H9 (cell line): ENCODE results near the gene TOM1L2. TPM values are rescaled to one million over a fixed set of nuclear protein-coding genes. Genes with fewer than 3 reads are reported as not detected.

Experiments
- DNase-seq: peaks from one replicate; pipeline ENCODE4 v3.0.0-alpha.2; 2017
- H2AFZ ChIP-seq: one replicate; pipeline ENCODE4 v1.6.1; 2013; ENCODE audit warnings: mild to moderate bottlenecking, low read length, control low read depth, moderate library complexity
- H2AK5ac ChIP-seq: 2 replicates; pipeline ENCODE4 v1.6.1; 2013; ENCODE audit warnings: low read length, control low read depth, mixed read lengths; ENCODE audit not compliant: insufficient read length
- H2BK120ac ChIP-seq: one replicate; pipeline ENCODE4 v1.6.1; 2013; ENCODE audit warnings: low read depth, mild to moderate bottlenecking, low read length, control low read depth, inconsistent platforms; ENCODE audit not compliant: poor library complexity, severe bottlenecking
- H2BK12ac ChIP-seq: 2 replicates; pipeline ENCODE4 v1.6.1; 2013; ENCODE audit warnings: low read length, control low read depth, mixed read lengths, low read depth; ENCODE audit not compliant: insufficient read length
- H2BK15ac ChIP-seq: 2 replicates; pipeline ENCODE4 v1.6.1; 2013; ENCODE audit warnings: low read depth, low read length, control low read depth
- H2BK20ac ChIP-seq: one replicate; pipeline ENCODE4 v1.6.1; 2013; ENCODE audit warnings: low read depth, mild to moderate bottlenecking, low read length, control low read depth, inconsistent platforms; ENCODE audit not compliant: poor library complexity, severe bottlenecking
- H2BK5ac ChIP-seq: 2 replicates; pipeline ENCODE4 v1.6.1; 2013; ENCODE audit warnings: low read length, control low read depth, mixed read lengths; ENCODE audit not compliant: insufficient read length
- H3K14ac ChIP-seq: 2 replicates; pipeline ENCODE4 v1.6.1; 2013; ENCODE audit warnings: low read length, control low read depth; ENCODE audit not compliant: insufficient read depth
- H3K18ac ChIP-seq: 2 replicates; pipeline ENCODE4 v1.6.1; 2013; ENCODE audit warnings: low read depth, mild to moderate bottlenecking, mixed read lengths, low read length, control low read depth; ENCODE audit not compliant: insufficient read length
- H3K23ac ChIP-seq: 2 replicates; pipeline ENCODE4 v1.6.1; 2013; ENCODE audit warnings: low read length, control low read depth, mixed read lengths, low read depth; ENCODE audit not compliant: insufficient read length
- H3K23me2 ChIP-seq: 2 replicates; pipeline ENCODE4 v1.6.1; 2013; ENCODE audit warnings: low read depth, mild to moderate bottlenecking, mixed read lengths, low read length, control low read depth; ENCODE audit not compliant: insufficient read length, poor library complexity, severe bottlenecking
- H3K27ac ChIP-seq: 2 replicates; pipeline ENCODE4 v1.5.1; 2013; ENCODE audit warnings: low read length, control low read depth, mixed read lengths, low read depth; ENCODE audit not compliant: insufficient read length
- H3K27me3 ChIP-seq: 2 replicates; pipeline ENCODE4 v1.6.1; 2013; ENCODE audit warnings: low read length, control low read depth, inconsistent platforms; ENCODE audit not compliant: insufficient read depth
- H3K4ac ChIP-seq: 2 replicates; pipeline ENCODE4 v1.6.1; 2013; ENCODE audit warnings: low read depth, mild to moderate bottlenecking, control low read depth, inconsistent platforms, low read length, moderate library complexity
- H3K4me1 ChIP-seq: 2 replicates; pipeline ENCODE4 v1.6.1; 2013; ENCODE audit warnings: low read length, control low read depth, inconsistent platforms; ENCODE audit not compliant: insufficient read depth
- H3K4me2 ChIP-seq: 2 replicates; pipeline ENCODE4 v1.6.1; 2013; ENCODE audit warnings: low read length, control low read depth, mixed read lengths; ENCODE audit not compliant: insufficient read length, insufficient read depth
- H3K56ac ChIP-seq: 2 replicates; pipeline ENCODE4 v1.6.1; 2013; ENCODE audit warnings: low read depth, mild to moderate bottlenecking, mixed read lengths, low read length, control low read depth; ENCODE audit not compliant: insufficient read length
- H3K79me1 ChIP-seq: 2 replicates; pipeline ENCODE4 v1.6.1; 2013; ENCODE audit warnings: low read depth, mild to moderate bottlenecking, moderate library complexity, low read length, control low read depth, inconsistent platforms; ENCODE audit not compliant: insufficient read depth, poor library complexity, severe bottlenecking
- H3K79me2 ChIP-seq: 2 replicates; pipeline ENCODE4 v1.6.1; 2013; ENCODE audit warnings: low read length, control low read depth, inconsistent platforms; ENCODE audit not compliant: insufficient read depth
- H3K9ac ChIP-seq: 2 replicates; pipeline ENCODE4 v1.6.1; 2013; ENCODE audit warnings: low read length, control low read depth, mixed read lengths; ENCODE audit not compliant: insufficient read length; ENCODE audit errors: extremely low read depth
- H3K9me3 ChIP-seq: one replicate; pipeline ENCODE4 v1.6.1; 2013; ENCODE audit warnings: low read depth, low read length, inconsistent platforms; ENCODE audit not compliant: control insufficient read depth
- H3T11ph ChIP-seq: one replicate; pipeline ENCODE4 v1.6.1; 2013; ENCODE audit warnings: mild to moderate bottlenecking, low read length, control low read depth, inconsistent platforms
- H4K20me1 ChIP-seq: one replicate; pipeline ENCODE4 v1.6.1; 2013; ENCODE audit not compliant: control insufficient read depth, insufficient read length, insufficient read depth
- H4K5ac ChIP-seq: 2 replicates; pipeline ENCODE4 v1.6.1; 2013; ENCODE audit warnings: low read depth, mild to moderate bottlenecking, mixed read lengths, low read length, control low read depth; ENCODE audit not compliant: insufficient read length
- H4K8ac ChIP-seq: replicated peaks from 2 replicates; pipeline ENCODE4 v1.6.1; 2013; ENCODE audit warnings: low read length, control low read depth, mixed read lengths, low read depth; ENCODE audit not compliant: insufficient read length
- H4K91ac ChIP-seq: 2 replicates; pipeline ENCODE4 v1.6.1; 2013; ENCODE audit warnings: low read depth, mild to moderate bottlenecking, moderate library complexity, mixed read lengths, low read length, control low read depth; ENCODE audit not compliant: insufficient read length
- H3K27ac Mint-ChIP-seq, 3 experiments: 2 replicates in 2 of 3; 3 replicates in 1 of 3; pipeline ENCODE4 v1.8.0; 2020 to 2021; ENCODE audit warnings: mixed read lengths in 3 of 3, mild to moderate bottlenecking in 1 of 3, moderate library complexity in 1 of 3
- H3K27me3 Mint-ChIP-seq: 2 replicates; pipeline ENCODE4 v1.8.0; 2021; ENCODE audit warnings: low read depth, mild to moderate bottlenecking, moderate library complexity, mixed read lengths
- H3K36me3 Mint-ChIP-seq, 3 experiments: 2 replicates in 2 of 3; 3 replicates in 1 of 3; pipeline ENCODE4 v1.8.0; 2020 to 2021; ENCODE audit warnings: low read depth in 3 of 3, mixed read lengths in 3 of 3; ENCODE audit not compliant: insufficient read depth in 1 of 3
- H3K4me1 Mint-ChIP-seq, 2 experiments: 2 replicates each; pipeline ENCODE4 v1.8.0; 2020; ENCODE audit warnings: mixed read lengths in 2 of 2
- H3K4me3 Mint-ChIP-seq, 2 experiments: 2 replicates in 1 of 2; 3 replicates in 1 of 2; pipeline ENCODE4 v1.8.0; 2020 to 2021; ENCODE audit warnings: mild to moderate bottlenecking in 2 of 2, mixed read lengths in 2 of 2, moderate library complexity in 1 of 2
- H3K9me3 Mint-ChIP-seq, 2 experiments: 2 replicates in 1 of 2; 3 replicates in 1 of 2; pipeline ENCODE4 v1.8.0; 2020; ENCODE audit warnings: mild to moderate bottlenecking in 2 of 2, mixed read lengths in 2 of 2, moderate library complexity in 1 of 2
- WGBS: extraction: QIAGEN DNeasy Blood & Tissue Kit; methylation state at CpG from one replicate; pipeline ENCODE4 v1.1.7; 2013; ENCODE audit warnings: missing lambda C conversion rate, low lambda C conversion rate, mixed read lengths; ENCODE audit not compliant: insufficient read length; ENCODE audit errors: extremely low coverage; 5-methylcytosine and 5-hydroxymethylcytosine counted together
- total RNA-seq: library from RNA; stranded (reverse); gene quantifications from 2 replicates; pipeline ENCODE4 v1.2.1, GENCODE V29; 2021
- TF ChIP-seq, protein P1 (sequence below): fragments of 200-600 bp; sonication (generic); conservative IDR thresholded peaks from 3 replicates; pipeline ENCODE4 v1.8.0; 2021; ENCODE audit warnings: antibody characterized with exemption, mild to moderate bottlenecking

TOM1L2 gene
- total RNA-seq, 1 experiment from 2014 or later, result 4.6 TPM

DNA sequence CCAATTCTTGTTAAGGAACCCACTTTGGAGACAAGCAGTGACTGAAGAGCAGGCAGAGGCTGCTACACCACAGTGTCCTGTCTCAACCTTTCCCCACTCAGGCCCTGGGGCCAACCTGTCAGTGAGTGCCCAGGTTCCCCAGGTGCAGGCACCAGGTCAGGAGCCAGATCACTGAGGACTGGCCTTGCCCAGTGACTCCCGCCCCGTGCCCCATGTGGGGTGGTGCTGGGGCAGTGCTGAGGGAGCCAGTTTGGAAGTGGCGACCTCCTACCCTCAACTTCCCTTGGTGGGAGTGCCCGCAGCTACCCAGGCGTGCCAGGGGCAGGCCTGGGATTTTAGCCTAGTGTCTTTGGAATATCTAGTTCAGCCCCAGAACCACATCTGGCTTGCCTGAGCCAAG lies 164.8 kb downstream of the TOM1L2 start:
- H3K27me3 Mint-ChIP-seq, result peaks cover 47% of the 10 kb centered on the region
- TF ChIP-seq, protein P1, sequence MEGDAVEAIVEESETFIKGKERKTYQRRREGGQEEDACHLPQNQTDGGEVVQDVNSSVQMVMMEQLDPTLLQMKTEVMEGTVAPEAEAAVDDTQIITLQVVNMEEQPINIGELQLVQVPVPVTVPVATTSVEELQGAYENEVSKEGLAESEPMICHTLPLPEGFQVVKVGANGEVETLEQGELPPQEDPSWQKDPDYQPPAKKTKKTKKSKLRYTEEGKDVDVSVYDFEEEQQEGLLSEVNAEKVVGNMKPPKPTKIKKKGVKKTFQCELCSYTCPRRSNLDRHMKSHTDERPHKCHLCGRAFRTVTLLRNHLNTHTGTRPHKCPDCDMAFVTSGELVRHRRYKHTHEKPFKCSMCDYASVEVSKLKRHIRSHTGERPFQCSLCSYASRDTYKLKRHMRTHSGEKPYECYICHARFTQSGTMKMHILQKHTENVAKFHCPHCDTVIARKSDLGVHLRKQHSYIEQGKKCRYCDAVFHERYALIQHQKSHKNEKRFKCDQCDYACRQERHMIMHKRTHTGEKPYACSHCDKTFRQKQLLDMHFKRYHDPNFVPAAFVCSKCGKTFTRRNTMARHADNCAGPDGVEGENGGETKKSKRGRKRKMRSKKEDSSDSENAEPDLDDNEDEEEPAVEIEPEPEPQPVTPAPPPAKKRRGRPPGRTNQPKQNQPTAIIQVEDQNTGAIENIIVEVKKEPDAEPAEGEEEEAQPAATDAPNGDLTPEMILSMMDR, result no peak
- Histone ChIP-seq H3K4ac (no peak overlapping the region), H2BK12ac (no peak overlapping the region), H3K9ac (no peak overlapping the region), H4K8ac (no peak overlapping the region), H3K4me2 (no peak overlapping the region), H4K91ac (no peak overlapping the region), H3K18ac (no peak overlapping the region), H3K79me1 (no peaks in the 10 kb centered on the region), H2BK5ac (no peak overlapping the region), H2BK20ac (no peak overlapping the region), H3K79me2 (no peaks in the 10 kb centered on the region), H2AK5ac (no peak overlapping the region), H4K20me1 (no peaks in the 10 kb centered on the region), H3K23ac (no peak overlapping the region), H3T11ph (no peak overlapping the region), H3K23me2 (peaks cover 6% of the 10 kb centered on the region), H3K14ac (no peak overlapping the region), H2BK120ac (no peak overlapping the region), H3K27me3 (peaks cover 8% of the 10 kb centered on the region; the same call in 1 of the 2 replicates), H3K9me3 (no peaks in the 10 kb centered on the region), H2BK15ac (no peak overlapping the region), H3K4me1 (no peaks in the 10 kb centered on the region; the same call in 1 of the 2 replicates), H3K27ac (no peak overlapping the region), H2AFZ (no peak overlapping the region), H3K56ac (no peak overlapping the region), H4K5ac (no peak overlapping the region)
- peaks cover 17 to 25% of the 10 kb centered on the region in 2 experiments for H3K4me1 Mint-ChIP-seq
- WGBS, result no CpG with 5 or more reads among the region's 5 CpGs
- H3K4me3 Mint-ChIP-seq, result no peak overlapping the region
- no peak overlapping the region for H3K27ac Mint-ChIP-seq
- no peak for DNase-seq
- peaks cover 0 to 1% (median 0%) of the 10 kb centered on the region in 3 experiments; a peak in 3 of 7 replicates for H3K36me3 Mint-ChIP-seq
- H3K9me3 Mint-ChIP-seq, result no peaks in the 10 kb centered on the region
